ENCODE results near the gene FKBP1B.

The FKBP1B gene

GRCh38 chr2:24017711-24018110, 31.8 kb upstream of the FKBP1B start:
- Histone ChIP-seq H3K4me3 (no peak overlapping the region), H3K27ac (no peak overlapping the region)
- no peak for TF ChIP-seq CTCF (IDR thresholded peaks at IDR 0.05)
- DNase-seq (ENCODE audit: low spot score) = no peak

- DNase-seq (ENCODE audit: low spot score) = no peak
- H3K4me3 ChIP-seq = no peak overlapping the region
- no peak for TF ChIP-seq CTCF (IDR thresholded peaks at IDR 0.05)
- H3K27ac ChIP-seq = no peak overlapping the region
These were observed 31.3 kb upstream of the FKBP1B start for GRCh38 chr2:24018241-24018640.

GRCh38 chr2:24019729-24020128, 29.8 kb upstream of the FKBP1B start:
- no peak overlapping the region for H3K4me3 ChIP-seq
- no peak for TF ChIP-seq CTCF (IDR thresholded peaks at IDR 0.05)
- DNase-seq (ENCODE audit: low spot score) = no peak
- no peak overlapping the region for H3K27ac ChIP-seq

GRCh38 chr2:24020244-24020643, 29.3 kb upstream of the FKBP1B start:
- TF ChIP-seq CTCF (IDR thresholded peaks at IDR 0.05) = no peak
- Histone ChIP-seq H3K27ac (no peak overlapping the region), H3K4me3 (no peak overlapping the region)
- DNase-seq (ENCODE audit: low spot score) = no peak

GRCh38 chr2:24021122-24021998, 28.2 kb upstream of the FKBP1B start:
- TF ChIP-seq CTCF (IDR thresholded peaks at IDR 0.05) = no peak
- no peak overlapping the region for H3K4me3 ChIP-seq
- no peak for DNase-seq (ENCODE audit: low spot score)
- H3K27ac ChIP-seq = no peak overlapping the region

GRCh38 chr2:24022324-24022974, 27.1 kb upstream of the FKBP1B start:
- no peak overlapping the region for H3K4me3 ChIP-seq
- no peak for DNase-seq (ENCODE audit: low spot score)
- no peak overlapping the region for H3K27ac ChIP-seq
- no peak for TF ChIP-seq CTCF (IDR thresholded peaks at IDR 0.05)

Data from coronary artery (tissue), 2 donors.